ENCODE data around the gene TEX19.

TEX19 gene

GRCh38 chr17:82354804-82355308 lies 4.2 kb upstream of the TEX19 start:
- Histone ChIP-seq H3K27ac (ENCODE audit: low read depth, low read length, poor library complexity, severe bottlenecking) (no peak overlapping the region), H3F3A (ENCODE audit: insufficient read depth, low read length) (no peaks in the 10 kb centered on the region), H3K4me1 (ENCODE audit: insufficient read depth, low read length, severe bottlenecking) (peaks cover 52% of the 10 kb centered on the region), H3K4me3 (ENCODE audit: low read depth, low read length, poor library complexity, severe bottlenecking) (no peak overlapping the region), H2AFZ (ENCODE audit: low read length) (no peak overlapping the region), H3K36me3 (ENCODE audit: insufficient read depth, low read length) (no peaks in the 10 kb centered on the region), H3K9ac (ENCODE audit: low read length) (no peak overlapping the region), H3K9me2 (ENCODE audit: low read depth, low read length) (no peaks in the 10 kb centered on the region), H3K4me2 (ENCODE audit: low read length) (no peak overlapping the region), H3K27me3 (ENCODE audit: insufficient read depth, low read length) (no peaks in the 10 kb centered on the region), H3K9me3 (ENCODE audit: low read length) (no peaks in the 10 kb centered on the region), H3K79me2 (ENCODE audit: insufficient read depth, low read length) (no peaks in the 10 kb centered on the region), H4K20me1 (ENCODE audit: insufficient read depth, low read length) (no peaks in the 10 kb centered on the region)
- no peak for TF ChIP-seq CTCF (IDR thresholded peaks at IDR 0.05; ENCODE audit: low read length)
- no peak for TF ChIP-seq EZH2 (IDR thresholded peaks at IDR 0.05; ENCODE audit: borderline replicate concordance, low read length)

GRCh38 chr17:82355770-82356427 lies 3.1 kb upstream of the TEX19 start:
- Histone ChIP-seq H3K9me2 (ENCODE audit: low read depth, low read length) (no peaks in the 10 kb centered on the region), H3F3A (ENCODE audit: insufficient read depth, low read length) (no peaks in the 10 kb centered on the region), H3K36me3 (ENCODE audit: insufficient read depth, low read length) (no peaks in the 10 kb centered on the region), H3K4me3 (ENCODE audit: low read depth, low read length, poor library complexity, severe bottlenecking) (no peak overlapping the region), H3K4me2 (ENCODE audit: low read length) (peak overlapping the region; percentile 17; the same call in 1 of the 2 replicates), H3K27me3 (ENCODE audit: insufficient read depth, low read length) (no peaks in the 10 kb centered on the region), H3K79me2 (ENCODE audit: insufficient read depth, low read length) (no peaks in the 10 kb centered on the region), H3K4me1 (ENCODE audit: insufficient read depth, low read length, severe bottlenecking) (peaks cover 42% of the 10 kb centered on the region), H2AFZ (ENCODE audit: low read length) (no peak overlapping the region), H3K9me3 (ENCODE audit: low read length) (no peaks in the 10 kb centered on the region), H4K20me1 (ENCODE audit: insufficient read depth, low read length) (no peaks in the 10 kb centered on the region), H3K27ac (ENCODE audit: low read depth, low read length, poor library complexity, severe bottlenecking) (no peak overlapping the region), H3K9ac (ENCODE audit: low read length) (no peak overlapping the region)
- TF ChIP-seq CTCF (IDR thresholded peaks at IDR 0.05; ENCODE audit: low read length) = no peak
- TF ChIP-seq EZH2 (IDR thresholded peaks at IDR 0.05; ENCODE audit: borderline replicate concordance, low read length) = no peak

- Histone ChIP-seq H3K27me3 (ENCODE audit: insufficient read depth, low read length) (no peaks in the 10 kb centered on the region), H3F3A (ENCODE audit: insufficient read depth, low read length) (no peaks in the 10 kb centered on the region), H3K27ac (ENCODE audit: low read depth, low read length, poor library complexity, severe bottlenecking) (no peak overlapping the region), H3K4me3 (ENCODE audit: low read depth, low read length, poor library complexity, severe bottlenecking) (no peak overlapping the region), H4K20me1 (ENCODE audit: insufficient read depth, low read length) (no peaks in the 10 kb centered on the region), H2AFZ (ENCODE audit: low read length) (no peak overlapping the region), H3K36me3 (ENCODE audit: insufficient read depth, low read length) (no peaks in the 10 kb centered on the region), H3K4me1 (ENCODE audit: insufficient read depth, low read length, severe bottlenecking) (peaks cover 32% of the 10 kb centered on the region), H3K79me2 (ENCODE audit: insufficient read depth, low read length) (no peaks in the 10 kb centered on the region), H3K9me2 (ENCODE audit: low read depth, low read length) (no peaks in the 10 kb centered on the region), H3K9ac (ENCODE audit: low read length) (no peak overlapping the region), H3K4me2 (ENCODE audit: low read length) (no peak overlapping the region), H3K9me3 (ENCODE audit: low read length) (no peaks in the 10 kb centered on the region)
- TF ChIP-seq CTCF (IDR thresholded peaks at IDR 0.05; ENCODE audit: low read length) = 0 out of 2 replicates have a peak, but pooled peaks have one; percentile 2
- TF ChIP-seq EZH2 (IDR thresholded peaks at IDR 0.05; ENCODE audit: borderline replicate concordance, low read length) = no peak
Observed at GRCh38 chr17:82356845-82357355, 2.1 kb upstream of the TEX19 start.

Measured in OCI-LY1 (cell line).